HL-60 (cell line): ENCODE measurements around the gene ATP6V0D1.

ENCODE experiments used
- GABPA ChIP-seq: IDR thresholded peaks from 2 replicates; pipeline ENCODE4 v1.6.1; 2012; ENCODE audit warnings: low read depth
- POLR2AphosphoS5 ChIP-seq: IDR thresholded peaks from 2 replicates; pipeline ENCODE4 v1.6.1; 2012; ENCODE audit warnings: low read depth
- REST ChIP-seq: IDR thresholded peaks from 2 replicates; pipeline ENCODE4 v1.6.1; 2012; ENCODE audit warnings: low read depth; ENCODE audit not compliant: insufficient replicate concordance
- SPI1 ChIP-seq: IDR thresholded peaks from 2 replicates; pipeline ENCODE4 v1.6.1; 2012; ENCODE audit warnings: low read depth, mild to moderate bottlenecking, borderline replicate concordance
- TF ChIP-seq, protein P1 (sequence below): IDR thresholded peaks from one replicate; pipeline ENCODE4 v1.5.1; 2011; ENCODE audit warnings: low read length, control low read depth, inconsistent platforms; ENCODE audit not compliant: insufficient read depth

- TF ChIP-seq, protein P1, sequence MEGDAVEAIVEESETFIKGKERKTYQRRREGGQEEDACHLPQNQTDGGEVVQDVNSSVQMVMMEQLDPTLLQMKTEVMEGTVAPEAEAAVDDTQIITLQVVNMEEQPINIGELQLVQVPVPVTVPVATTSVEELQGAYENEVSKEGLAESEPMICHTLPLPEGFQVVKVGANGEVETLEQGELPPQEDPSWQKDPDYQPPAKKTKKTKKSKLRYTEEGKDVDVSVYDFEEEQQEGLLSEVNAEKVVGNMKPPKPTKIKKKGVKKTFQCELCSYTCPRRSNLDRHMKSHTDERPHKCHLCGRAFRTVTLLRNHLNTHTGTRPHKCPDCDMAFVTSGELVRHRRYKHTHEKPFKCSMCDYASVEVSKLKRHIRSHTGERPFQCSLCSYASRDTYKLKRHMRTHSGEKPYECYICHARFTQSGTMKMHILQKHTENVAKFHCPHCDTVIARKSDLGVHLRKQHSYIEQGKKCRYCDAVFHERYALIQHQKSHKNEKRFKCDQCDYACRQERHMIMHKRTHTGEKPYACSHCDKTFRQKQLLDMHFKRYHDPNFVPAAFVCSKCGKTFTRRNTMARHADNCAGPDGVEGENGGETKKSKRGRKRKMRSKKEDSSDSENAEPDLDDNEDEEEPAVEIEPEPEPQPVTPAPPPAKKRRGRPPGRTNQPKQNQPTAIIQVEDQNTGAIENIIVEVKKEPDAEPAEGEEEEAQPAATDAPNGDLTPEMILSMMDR = no peak
- TF ChIP-seq POLR2AphosphoS5 (no peak), GABPA (no peak), REST (no peak), SPI1 (no peak)
These were observed 48.5 kb downstream of the ATP6V0D1 start for GRCh38 chr16:67432506-67432890.
